Fibroblast of villous mesenchyme (primary cell): ENCODE measurements around the gene WNT3. TPM values are rescaled to one million over a fixed set of nuclear protein-coding genes. Genes with fewer than 3 reads are reported as not detected.
"Not testable (repeated sequence)": the region's sequence is repeated elsewhere in the genome, so short reads cannot be mapped to it uniquely, and the experiment has no call there.

Experiments used
- DNase-seq: peaks from one replicate; pipeline ENCODE4 v3.0.0-alpha.2; 2010; ENCODE audit warnings: low read depth
- H3K4me3 ChIP-seq: 2 replicates; pipeline ENCODE4 v1.5.1; 2011; ENCODE audit warnings: low read depth, mild to moderate bottlenecking, low read length
- CTCF ChIP-seq: IDR thresholded peaks from 2 replicates; pipeline ENCODE4 v1.5.1; 2012; ENCODE audit warnings: low read depth, mild to moderate bottlenecking, low read length; ENCODE audit not compliant: insufficient read depth
- total RNA-seq: library from RNA; depleted of rRNA; stranded (reverse); fragments of >200 nt; gene quantifications from 2 replicates; pipeline ENCODE4 v1.2.3, GENCODE V29; 2012

The WNT3 gene
- total RNA-seq, 1 donor, result 2.2 TPM

- TF ChIP-seq CTCF, result no peak
- no peak for DNase-seq
- H3K4me3 ChIP-seq, result no peak overlapping the region
These were observed 59.4 kb downstream of the WNT3 start for GRCh38 chr17:46759141-46759540.

GRCh38 chr17:46758614-46759013, 59.9 kb downstream of the WNT3 start:
- TF ChIP-seq CTCF, result no peak
- H3K4me3 ChIP-seq, result no peak overlapping the region
- no peak for DNase-seq

- not testable (repeated sequence) for H3K4me3 ChIP-seq, DNase-seq
These were observed 60.9 kb downstream of the WNT3 start for GRCh38 chr17:46757588-46757987.

- DNase-seq, result no peak
- no peak overlapping the region for H3K4me3 ChIP-seq
These were observed 61.6 kb downstream of the WNT3 start for GRCh38 chr17:46756861-46757260.

GRCh38 chr17:46756081-46756735, 62.3 kb downstream of the WNT3 start:
- no peak for TF ChIP-seq CTCF
- no peak for DNase-seq
- H3K4me3 ChIP-seq, result no peak overlapping the region

More at GRCh38 chr17:46756861-46757260, 61.6 kb downstream of the WNT3 start:
- no peak for TF ChIP-seq CTCF

- H3K4me3 ChIP-seq, result no peak overlapping the region
- no peak for DNase-seq
- no peak for TF ChIP-seq CTCF
These were observed 64.7 kb downstream of the WNT3 start for GRCh38 chr17:46753776-46754175.

GRCh38 chr17:46751425-46751824, 67.1 kb downstream of the WNT3 start:
- no peak overlapping the region for H3K4me3 ChIP-seq
- no peak for TF ChIP-seq CTCF
- no peak for DNase-seq
